ENCODE results near the gene TMEM87A.

GRCh38 chr15:42284551-42284950 is 11.3 kb upstream of the TMEM87A start:
- TF ChIP-seq CTCF (IDR thresholded peaks at IDR 0.05) (no peak), ZNF302 (CRISPR knock-in tag; IDR thresholded peaks at IDR 0.05) (no peak), ZSCAN20 (CRISPR knock-in tag; IDR thresholded peaks at IDR 0.05) (no peak), POLR2A (IDR thresholded peaks at IDR 0.05; ENCODE audit: low read length) (no peak), GATA3 (IDR thresholded peaks at IDR 0.05; ENCODE audit: borderline replicate concordance) (no peak), HES2 (IDR thresholded peaks at IDR 0.05) (no peak), ZFP36 (IDR thresholded peaks at IDR 0.05; ENCODE audit: borderline replicate concordance, partially characterized antibody) (no peak), BHLHE40 (IDR thresholded peaks at IDR 0.05; ENCODE audit: low read depth, low read length) (no peak), CEBPB (IDR thresholded peaks at IDR 0.05) (no peak), EP300 (IDR thresholded peaks at IDR 0.05) (no peak), HOXA7 (CRISPR knock-in tag; IDR thresholded peaks at IDR 0.05) (no peak), CHD2 (IDR thresholded peaks at IDR 0.05; ENCODE audit: low read length, partially characterized antibody) (no peak), HOXB13 (CRISPR knock-in tag; IDR thresholded peaks at IDR 0.05; ENCODE audit: low read depth) (no peak), ESRRA (IDR thresholded peaks at IDR 0.05; ENCODE audit: borderline replicate concordance, low read length) (no peak)

Measured in A549 (cell line).